Endothelial cell of umbilical vein (primary cell): ENCODE results near the gene COL13A1. TPM values are rescaled to one million over a fixed set of nuclear protein-coding genes. Genes with fewer than 3 reads are reported as not detected.

Experiments used
- BruUV-seq: library from RNA; stranded (reverse); fragments of 400-500 nt; replicated peaks from 2 replicates; lab custom pipeline; 2021; lab: Mats Ljungman, UMichigan
- CTCF ChIA-PET: fragments of 300-600, 350-600 bp; sonication (Branson Sonifier 250); formaldehyde crosslinking; loops from one replicate; lab custom pipeline; 2021; ENCODE audit warnings: antibody characterized with exemption, inconsistent platforms; lab: Charles Lee
- POLR2A ChIA-PET: fragments of 300-600, 350-600 bp; sonication (Branson Sonifier 250); formaldehyde crosslinking; loops from one replicate; lab custom pipeline; 2021; ENCODE audit warnings: antibody characterized with exemption, inconsistent platforms; lab: Charles Lee
- DNase-seq: peaks from one replicate; pipeline ENCODE4 v3.0.0-alpha.2; 2011; ENCODE audit warnings: low read depth, low spot score
- FAIRE-seq: peaks from 2 replicates; lab custom pipeline; 2011; peaks lifted over from hg19 to GRCh38; lab: Jason Lieb, UNC
- H2AFZ ChIP-seq: 2 replicates; pipeline ENCODE4 v1.6.0; 2012; ENCODE audit warnings: low read depth, low read length, control low read depth, inconsistent platforms
- H3K27ac ChIP-seq: 2 replicates; pipeline ENCODE4 v1.5.1; 2011; ENCODE audit warnings: low read depth, mild to moderate bottlenecking, control low read depth, low read length, moderate library complexity; ENCODE audit not compliant: insufficient read depth
- H3K27me3 ChIP-seq, 2 experiments: 2 replicates each; pipeline versions ENCODE4 v1.6.0 to v1.6.1; 2011; ENCODE audit warnings: low read length in 2 of 2, mixed read lengths in 1 of 2; ENCODE audit not compliant: control insufficient read depth in 2 of 2, insufficient read depth in 2 of 2
- H3K36me3 ChIP-seq, 2 experiments: 2 replicates in 1 of 2; 3 replicates in 1 of 2; pipeline ENCODE4 v1.5.1; 2011; ENCODE audit warnings: low read length in 2 of 2, mild to moderate bottlenecking in 1 of 2, moderate library complexity in 1 of 2; ENCODE audit not compliant: control insufficient read depth in 2 of 2, insufficient read depth in 2 of 2; ENCODE audit errors: extremely low read depth in 1 of 2
- H3K4me1 ChIP-seq: 3 replicates; pipeline ENCODE4 v1.5.1; 2011; ENCODE audit warnings: mild to moderate bottlenecking, low read length; ENCODE audit not compliant: control insufficient read depth, insufficient read depth; ENCODE audit errors: extremely low read depth
- H3K4me2 ChIP-seq: 2 replicates; pipeline ENCODE4 v1.6.1; 2011; ENCODE audit warnings: low read length, control low read depth, mixed read lengths; ENCODE audit not compliant: insufficient read depth
- H3K4me3 ChIP-seq, 3 experiments: fragments of 200-600 bp in 1 of 3; sonication (generic), shearing (Covaris generic) in 1 of 3; replicated peaks in 1 of 3; 2 replicates each; pipeline ENCODE4 v1.5.1; 2011 to 2016; ENCODE audit warnings: control low read depth in 3 of 3, low read length in 3 of 3, mild to moderate bottlenecking in 2 of 3, inconsistent platforms in 1 of 3, low read depth in 1 of 3, moderate library complexity in 1 of 3; ENCODE audit not compliant: insufficient read depth in 1 of 3
- H3K79me2 ChIP-seq: 2 replicates; pipeline ENCODE4 v1.6.0; 2012; ENCODE audit warnings: low read length, inconsistent platforms; ENCODE audit not compliant: control insufficient read depth, insufficient read depth
- H3K9ac ChIP-seq: replicated peaks from 2 replicates; pipeline ENCODE3; 2011; ENCODE audit warnings: low read length, control low read depth; ENCODE audit not compliant: insufficient read depth; ENCODE audit errors: extremely low read depth
- H3K9me1 ChIP-seq: replicated peaks from 3 replicates; pipeline ENCODE4 v1.6.0; 2011; ENCODE audit warnings: mild to moderate bottlenecking, low read length; ENCODE audit not compliant: control insufficient read depth, insufficient read depth; ENCODE audit errors: extremely low read depth
- H3K9me3 ChIP-seq: replicated peaks from 2 replicates; pipeline ENCODE4 v1.5.1; 2012; ENCODE audit warnings: low read length, inconsistent platforms; ENCODE audit not compliant: control insufficient read depth, insufficient read depth
- H4K20me1 ChIP-seq: replicated peaks from 2 replicates; pipeline ENCODE3; 2011; ENCODE audit warnings: mild to moderate bottlenecking, low read length; ENCODE audit not compliant: control insufficient read depth, insufficient read depth; ENCODE audit errors: extremely low read depth
- CTCF ChIP-seq, 2 donors: IDR thresholded peaks; 1 replicate in 1 of 2; 2 replicates in 1 of 2; pipeline ENCODE4 v1.5.1; 2011; ENCODE audit warnings: low read length in 2 of 2, mild to moderate bottlenecking in 2 of 2, moderate library complexity in 2 of 2, control low read depth in 1 of 2, inconsistent platforms in 1 of 2, low read depth in 1 of 2; ENCODE audit not compliant: insufficient read depth in 1 of 2; ENCODE audit errors: extremely low read depth in 1 of 2
- EZH2 ChIP-seq: IDR thresholded peaks from 2 replicates; pipeline ENCODE4 v1.6.1; 2012; ENCODE audit warnings: borderline replicate concordance, low read depth, mild to moderate bottlenecking, moderate library complexity, low read length, inconsistent platforms; ENCODE audit not compliant: severe bottlenecking
- FOS ChIP-seq: IDR thresholded peaks from 2 replicates; pipeline ENCODE4 v1.6.1; 2011; ENCODE audit warnings: mild to moderate bottlenecking, low read length, moderate library complexity, borderline replicate concordance; ENCODE audit not compliant: insufficient read depth
- GATA2 ChIP-seq: IDR thresholded peaks from 2 replicates; pipeline ENCODE4 v1.7.0; 2011; ENCODE audit warnings: low read depth, mild to moderate bottlenecking, moderate library complexity, mixed read lengths, low read length; ENCODE audit not compliant: insufficient read length, insufficient read depth
- MAX ChIP-seq: IDR thresholded peaks from 2 replicates; pipeline ENCODE4 v1.6.1; 2011; ENCODE audit not compliant: insufficient read depth, insufficient read length
- POLR2A ChIP-seq: IDR thresholded peaks from 2 replicates; pipeline ENCODE4 v1.6.1; 2012; ENCODE audit warnings: low read depth, mild to moderate bottlenecking, control low read depth, low read length
- POLR2AphosphoS5 ChIP-seq: IDR thresholded peaks from 2 replicates; pipeline ENCODE4 v1.6.1; 2012; ENCODE audit warnings: low read depth, mild to moderate bottlenecking, control low read depth, low read length, moderate library complexity; ENCODE audit not compliant: insufficient read depth
- dilution Hi-C: fragments of 300-500 bp; cut with MboI; formaldehyde crosslinking; loops from one replicate; pipeline ENCODE4 v1.15.0; 2019; ENCODE audit warnings: low sequenced_read_pairs; ENCODE audit not compliant: extremely low pct_ligation_motif_present
- intact Hi-C: fragments of 100-400 bp; cut with micrococcal nuclease; formaldehyde crosslinking; loops from one replicate; pipeline ENCODE4 v1.10.0; 2022
- polyA plus RNA-seq, 4 experiments: library from polyadenylated mRNA; depleted of rRNA in 3 of 4; stranded (reverse) in 3 of 4; unstranded in 1 of 4; fragments of >200 nt; gene quantifications; 2 replicates each; pipeline versions ENCODE4 v1.2.1 to v1.2.3, GENCODE V29; 2011 to 2012; ENCODE audit warnings: missing spikeins in 1 of 4
- total RNA-seq: library from RNA; stranded (reverse); gene quantifications from 2 replicates; pipeline ENCODE4 v1.2.3, GENCODE V29; 2021

COL13A1 gene
- total and polyA plus RNA-seq, 2 donors (not counting 3 experiments of a cell fraction or from before 2014, with no cell fraction given), result 21.4 to 47.5 TPM

DNA sequence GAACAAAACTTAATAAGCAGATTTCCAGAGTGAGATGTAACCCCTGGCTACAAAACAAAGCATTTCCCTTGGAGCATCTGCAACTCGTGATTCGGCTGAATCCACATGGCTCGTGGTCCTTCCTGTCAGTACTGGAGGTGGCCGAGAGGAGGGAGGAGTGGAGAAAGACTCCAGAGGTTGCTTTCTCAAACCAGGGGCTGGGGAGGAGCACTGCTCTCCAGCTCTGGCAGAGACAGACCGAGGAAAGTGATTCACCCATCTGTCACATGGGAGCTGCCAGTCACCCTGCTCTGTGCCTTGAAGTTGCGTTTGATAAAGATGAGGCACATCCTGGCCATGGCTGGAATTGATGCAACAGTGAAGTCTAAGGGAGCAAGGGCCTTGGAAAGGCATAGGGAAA is 72.7 kb downstream of the COL13A1 start:
- dilution Hi-C loops, result no loop called here
- intact Hi-C loops, result no loop called here

More for the DNA sequence above, 72.7 kb downstream of the COL13A1 start:
- H3K27me3 ChIP-seq, result no peaks in the 10 kb centered on the region
- DNase-seq (peak; percentile 42), FAIRE-seq (peak; percentile 87)
- H3K9me1 ChIP-seq, result no peaks in the 10 kb centered on the region
- peaks cover 29% of the 10 kb centered on the region for H3K4me1 ChIP-seq
- H3K36me3 ChIP-seq, result no peaks in the 10 kb centered on the region
- H3K9me3 ChIP-seq, result no peaks in the 10 kb centered on the region
- ChIA-PET CTCF (interaction anchor here (0.9 to 3.5 kb wide), 6 partner anchors 9 to 88 kb away, joined by 3 to 11 read pairs (median 4); no protein-coding TSS in a partner anchor), POLR2A (no interaction called here)
- no peak overlapping the region for H3K9ac ChIP-seq
- no peak overlapping the region for H3K4me3 ChIP-seq
- H3K27ac ChIP-seq, result no peak overlapping the region
- no peak overlapping the region for H3K4me2 ChIP-seq
- no peak overlapping the region for H2AFZ ChIP-seq
- H4K20me1 ChIP-seq, result no peaks in the 10 kb centered on the region
- H3K79me2 ChIP-seq, result no peaks in the 10 kb centered on the region
- no TSS peak for BruUV-seq
- TF ChIP-seq POLR2AphosphoS5, result no peak
- TF ChIP-seq POLR2A, result no peak
- TF ChIP-seq CTCF (IDR thresholded peaks at IDR 0.05; ENCODE audit: extremely low read depth in 1 of 2, insufficient read depth in 1 of 2, low read depth in 1 of 2, low read length in 2 of 2), result no peak
- peak; percentile 81 for TF ChIP-seq FOS
- no peak for TF ChIP-seq MAX
- peak; percentile 56 for TF ChIP-seq GATA2
- TF ChIP-seq EZH2, result no peak
